Measurements from ENCODE around the gene RER1.

RER1 gene

DNA sequence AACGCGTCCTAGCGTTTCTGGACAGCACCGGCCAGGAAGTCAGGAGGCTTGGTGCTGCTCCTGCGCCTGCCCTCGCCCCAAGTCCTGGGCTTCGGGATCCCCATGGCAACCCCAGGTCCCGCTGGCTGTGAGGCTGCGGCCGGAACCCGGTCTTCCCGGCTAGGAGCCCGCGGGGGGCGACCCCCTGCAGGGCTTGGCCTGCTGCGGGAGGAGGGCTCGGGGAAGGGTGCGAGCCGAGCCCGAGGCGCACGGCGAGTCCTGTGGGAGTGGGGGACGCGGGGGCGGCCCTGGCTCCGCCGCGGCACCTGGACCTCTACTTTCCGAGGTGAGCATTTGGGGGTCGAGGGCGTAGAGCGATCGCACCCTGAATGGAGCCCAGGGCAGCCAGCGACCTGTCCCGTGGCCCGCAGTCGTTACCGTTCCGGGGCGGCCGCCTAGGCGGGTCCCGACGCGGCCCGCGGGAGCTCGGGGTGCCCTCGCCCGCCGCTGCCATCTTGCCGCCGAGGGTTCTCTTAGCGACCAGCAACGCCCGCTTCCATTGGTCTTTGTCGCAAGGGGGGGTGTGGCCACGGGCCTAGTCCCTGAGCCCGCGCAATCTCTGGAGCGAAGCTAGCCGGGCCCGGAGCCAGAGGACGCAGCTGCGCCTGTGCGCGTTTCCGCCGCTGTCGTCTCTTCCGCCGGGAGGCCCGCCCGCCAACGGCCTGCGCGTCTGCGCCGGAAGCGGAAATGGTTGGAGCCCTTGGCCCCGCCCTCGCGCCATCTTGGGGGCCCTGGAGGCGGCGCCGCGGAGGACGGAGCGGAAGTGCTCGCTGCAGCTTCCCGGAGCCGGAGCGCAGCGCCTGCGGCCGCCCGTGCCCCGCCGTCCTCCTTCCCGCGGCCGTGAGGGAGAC lies at the start of gene RER1, which contains the start of gene MORN1:
RER1 (plus strand) TSS at position 801 of the 890 bp plus-strand sequence. CDS start 3,950 bp downstream, outside the sequence.
MORN1 (minus strand) TSS at position 514 of the 890 bp plus-strand sequence; CDS start at position 493, 21 bp downstream.
- peak; percentile 99 for DNase-seq (ENCODE audit: low read depth, low spot score)
- peak within 1 kb of the TSS; percentile 75 for H3K4me3 ChIP-seq (ENCODE audit: low read depth, low read length)
- TF ChIP-seq CTCF (IDR thresholded peaks at IDR 0.05; ENCODE audit: low read depth, low read length) = no peak
- in situ Hi-C loops (cut with HindIII; ENCODE audit: low sequenced_read_pairs) = no loop called here

DNA sequence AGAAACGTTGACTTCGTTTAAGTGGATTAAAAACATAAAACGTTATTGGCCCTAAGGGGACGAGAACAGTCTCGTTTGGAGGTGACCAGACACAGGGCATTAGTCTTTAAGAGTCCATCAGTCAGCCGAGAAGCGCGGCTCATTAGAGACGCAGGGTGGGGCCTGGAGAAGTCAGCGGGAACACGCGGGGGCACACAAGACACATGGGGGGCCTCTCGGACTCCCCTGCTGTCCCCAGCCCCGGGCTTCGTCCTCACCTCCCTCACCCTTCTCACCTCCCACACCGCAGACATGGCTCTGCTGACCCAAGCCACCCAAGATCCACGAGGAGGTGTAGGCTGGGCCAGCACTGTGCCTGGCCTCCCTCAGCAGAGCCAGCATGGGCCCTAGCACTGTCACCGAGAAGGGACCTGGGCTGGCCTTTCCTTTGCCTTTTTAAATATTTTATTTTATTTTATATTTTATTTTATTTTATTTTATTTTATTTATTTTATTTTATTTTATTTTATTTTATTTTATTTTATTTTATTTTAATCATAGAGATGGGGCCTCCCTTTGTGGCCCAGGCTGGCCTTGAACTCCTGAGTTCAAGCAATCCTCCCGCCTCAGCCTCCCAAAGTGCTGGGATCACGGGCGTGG lies 49.1 kb upstream of the RER1 start:
- no peak for DNase-seq (ENCODE audit: low read depth, low spot score)
- H3K4me3 ChIP-seq (ENCODE audit: low read depth, low read length) = no peak overlapping the region
- in situ Hi-C loops (cut with HindIII; ENCODE audit: low sequenced_read_pairs) = no loop called here
- TF ChIP-seq CTCF (IDR thresholded peaks at IDR 0.05; ENCODE audit: low read depth, low read length) = no peak

DNA sequence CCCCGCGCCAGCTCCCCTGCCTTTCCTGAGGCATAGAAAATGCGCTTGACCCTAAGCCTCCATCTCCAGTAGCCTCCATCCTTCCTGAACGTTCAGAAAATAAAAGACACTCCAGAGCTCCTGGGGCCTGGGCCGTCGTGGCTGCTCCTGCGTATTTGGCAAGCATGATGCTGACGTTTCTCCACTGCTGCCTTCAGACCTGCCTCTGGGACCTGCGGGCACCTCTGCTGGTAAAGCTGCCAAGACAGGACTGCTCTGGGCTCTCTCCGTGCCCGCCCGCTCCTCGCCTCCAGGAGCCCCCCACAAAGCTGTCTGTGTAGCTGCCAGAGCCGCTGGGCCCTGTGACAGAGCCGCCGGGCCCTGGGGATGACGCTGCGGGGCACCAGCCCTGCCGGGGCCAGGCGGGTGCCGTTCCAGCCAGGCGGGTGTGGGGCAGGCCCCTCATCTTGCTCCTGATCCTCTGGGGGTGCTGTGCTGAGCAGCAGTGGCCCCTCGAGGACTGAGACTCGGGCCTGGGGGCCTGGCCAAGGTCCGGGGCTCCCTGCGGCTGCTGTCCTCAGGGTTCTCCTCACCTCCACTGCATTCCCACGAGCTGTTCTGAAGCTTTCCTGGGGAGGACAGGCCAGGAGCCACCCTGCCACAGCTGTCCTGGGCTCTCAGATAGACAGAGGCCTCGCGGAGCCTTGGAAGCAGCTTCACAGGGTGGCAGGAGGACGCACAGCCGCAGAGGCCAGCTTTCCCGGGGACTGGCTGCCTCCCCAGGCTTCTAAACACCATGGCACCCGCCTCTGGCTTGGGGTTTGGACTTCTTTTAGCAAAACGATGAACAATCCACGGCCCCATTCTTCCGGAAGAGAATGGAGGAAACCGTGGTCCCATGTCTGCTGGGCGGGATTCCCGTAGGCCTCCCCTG lies 48.4 kb upstream of the RER1 start:
- no peak overlapping the region for H3K4me3 ChIP-seq (ENCODE audit: low read depth, low read length)
- TF ChIP-seq CTCF (IDR thresholded peaks at IDR 0.05; ENCODE audit: low read depth, low read length) = no peak
- no peak for DNase-seq (ENCODE audit: low read depth, low spot score)
- in situ Hi-C loops (cut with HindIII; ENCODE audit: low sequenced_read_pairs) = no loop called here

DNA sequence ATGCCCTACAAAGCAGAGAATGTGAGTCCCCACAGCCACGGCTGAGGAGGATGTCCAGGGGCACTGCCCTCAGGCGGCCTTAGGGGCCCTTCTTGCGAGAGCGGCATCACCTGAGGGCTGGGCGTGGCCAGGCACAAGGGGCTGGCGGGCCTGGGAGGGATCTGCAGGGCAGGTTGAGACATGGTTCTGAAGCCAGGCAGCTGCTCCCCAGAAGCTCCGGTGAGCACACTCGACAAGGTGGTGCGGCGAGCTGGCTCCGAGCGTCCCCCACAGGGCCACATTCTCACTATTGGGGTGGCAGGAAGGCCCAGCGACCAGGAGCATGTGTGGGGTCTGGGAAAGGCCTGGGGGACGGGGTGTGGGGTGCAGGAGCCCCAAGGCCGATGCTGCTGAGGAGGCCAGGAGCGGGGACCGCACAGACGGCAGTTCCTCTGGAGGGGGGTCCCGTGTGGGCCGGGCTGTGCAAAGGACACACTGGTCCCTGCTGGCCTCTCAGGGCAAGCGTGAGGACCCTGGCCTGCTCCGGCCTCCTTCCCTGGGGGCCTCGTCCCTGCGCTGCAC lies 47.4 kb upstream of the RER1 start:
- DNase-seq (ENCODE audit: low read depth, low spot score) = no peak
- in situ Hi-C loops (cut with HindIII; ENCODE audit: low sequenced_read_pairs) = no loop called here
- no peak for TF ChIP-seq CTCF (IDR thresholded peaks at IDR 0.05; ENCODE audit: low read depth, low read length)
- H3K4me3 ChIP-seq (ENCODE audit: low read depth, low read length) = no peak overlapping the region

- H3K4me3 ChIP-seq (ENCODE audit: low read depth, low read length) = no peak overlapping the region
- TF ChIP-seq CTCF (IDR thresholded peaks at IDR 0.05; ENCODE audit: low read depth, low read length) = no peak
- in situ Hi-C loops (cut with HindIII; ENCODE audit: low sequenced_read_pairs) = no loop called here
- no peak for DNase-seq (ENCODE audit: low read depth, low spot score)
Observed at GRCh38 chr1:2344744-2345296, 46.8 kb upstream of the RER1 start.

Data from astrocyte of the spinal cord (primary cell).